NT2/D1 (cell line): ENCODE data around the gene CACNA1C.

ENCODE experiments used
- DNase-seq: peaks from one replicate; pipeline ENCODE4 v3.0.0-alpha.2; 2011; ENCODE audit warnings: low read depth, low spot score
- H3K27me3 ChIP-seq: 2 replicates; pipeline ENCODE4 v1.6.0; 2011; ENCODE audit warnings: mild to moderate bottlenecking; ENCODE audit not compliant: insufficient read length, insufficient read depth
- H3K36me3 ChIP-seq: 2 replicates; pipeline ENCODE4 v1.6.1; 2011; ENCODE audit warnings: mild to moderate bottlenecking, low read length, mixed read lengths; ENCODE audit not compliant: insufficient read depth, insufficient read length
- H3K4me1 ChIP-seq: 2 replicates; pipeline ENCODE4 v1.5.1; 2011; ENCODE audit not compliant: insufficient read depth, insufficient read length
- H3K4me3 ChIP-seq: 2 replicates; pipeline ENCODE4 v1.5.1; 2011; ENCODE audit warnings: low read depth; ENCODE audit not compliant: insufficient read length
- H3K9ac ChIP-seq: 2 replicates; pipeline ENCODE4 v1.6.0; 2011; ENCODE audit warnings: low read depth; ENCODE audit not compliant: insufficient read length
- H3K9me3 ChIP-seq: 2 replicates; pipeline ENCODE4 v1.5.1; 2011; ENCODE audit warnings: mild to moderate bottlenecking, low read length; ENCODE audit not compliant: insufficient read depth
- SUZ12 ChIP-seq: IDR thresholded peaks from 2 replicates; pipeline ENCODE4 v1.6.1; 2011; ENCODE audit not compliant: insufficient read length, insufficient read depth; ENCODE audit errors: extremely low read depth
- YY1 ChIP-seq: IDR thresholded peaks from 2 replicates; pipeline ENCODE4 v1.6.1; 2011; ENCODE audit not compliant: insufficient read length, insufficient read depth
- ZNF274 ChIP-seq: IDR thresholded peaks from 2 replicates; pipeline ENCODE4 v1.6.1; 2011; ENCODE audit warnings: mild to moderate bottlenecking, low read depth, low read length

CACNA1C gene

GRCh38 chr12:2185751-2186341 lies 133.1 kb downstream of the CACNA1C start:
- Histone ChIP-seq H3K4me3 (no peak overlapping the region), H3K9me3 (peaks cover 6% of the 10 kb centered on the region; the same call in 1 of the 2 replicates), H3K9ac (peak overlapping the region; percentile 4), H3K27me3 (no peaks in the 10 kb centered on the region), H3K36me3 (no peaks in the 10 kb centered on the region), H3K4me1 (peaks cover 23% of the 10 kb centered on the region)
- TF ChIP-seq ZNF274 (no peak), SUZ12 (no peak), YY1 (no peak)
- no peak for DNase-seq

- Histone ChIP-seq H3K4me1 (peaks cover 36% of the 10 kb centered on the region), H3K9me3 (peaks cover 6% of the 10 kb centered on the region; the same call in 1 of the 2 replicates), H3K36me3 (no peaks in the 10 kb centered on the region), H3K27me3 (no peaks in the 10 kb centered on the region), H3K9ac (no peak overlapping the region), H3K4me3 (no peak overlapping the region)
- TF ChIP-seq ZNF274 (no peak), YY1 (no peak), SUZ12 (no peak)
- DNase-seq: no peak
Observed at GRCh38 chr12:2187195-2187945, 134.6 kb downstream of the CACNA1C start.

- Histone ChIP-seq H3K4me1 (peaks cover 34% of the 10 kb centered on the region), H3K9ac (no peak overlapping the region), H3K4me3 (no peak overlapping the region), H3K36me3 (no peaks in the 10 kb centered on the region), H3K9me3 (peaks cover 6% of the 10 kb centered on the region; the same call in 1 of the 2 replicates), H3K27me3 (no peaks in the 10 kb centered on the region)
- TF ChIP-seq YY1 (no peak), SUZ12 (no peak), ZNF274 (no peak)
- no peak for DNase-seq
Observed at GRCh38 chr12:2190085-2190484, 137.3 kb downstream of the CACNA1C start.

GRCh38 chr12:2190896-2191533 lies 138.2 kb downstream of the CACNA1C start:
- no peak overlapping the region for H3K9ac ChIP-seq
- no peaks in the 10 kb centered on the region for H3K36me3 ChIP-seq
- no peak overlapping the region for H3K4me3 ChIP-seq
- H3K27me3 ChIP-seq: no peaks in the 10 kb centered on the region
- H3K4me1 ChIP-seq: peaks cover 33% of the 10 kb centered on the region
- TF ChIP-seq YY1 (no peak), ZNF274 (no peak), SUZ12 (no peak)
- no peak for DNase-seq
- H3K9me3 ChIP-seq: no peaks in the 10 kb centered on the region

- TF ChIP-seq YY1 (no peak), ZNF274 (no peak), SUZ12 (no peak)
- Histone ChIP-seq H3K9me3 (no peaks in the 10 kb centered on the region), H3K4me3 (no peak overlapping the region), H3K27me3 (no peaks in the 10 kb centered on the region), H3K9ac (peak overlapping the region; percentile 14), H3K4me1 (peaks cover 36% of the 10 kb centered on the region), H3K36me3 (no peaks in the 10 kb centered on the region)
- no peak for DNase-seq
Observed at GRCh38 chr12:2191534-2192153, 138.9 kb downstream of the CACNA1C start.

- Histone ChIP-seq H3K9ac (no peak overlapping the region), H3K4me1 (peaks cover 37% of the 10 kb centered on the region)
- no peak for TF ChIP-seq SUZ12
- TF ChIP-seq ZNF274: no peak
- no peak for TF ChIP-seq YY1
Observed at GRCh38 chr12:2192231-2192630, 139.4 kb downstream of the CACNA1C start.

GRCh38 chr12:2194060-2194459 lies 141.3 kb downstream of the CACNA1C start:
- Histone ChIP-seq H3K9ac (no peak overlapping the region), H3K9me3 (no peaks in the 10 kb centered on the region), H3K4me1 (peaks cover 32% of the 10 kb centered on the region), H3K36me3 (no peaks in the 10 kb centered on the region), H3K27me3 (no peaks in the 10 kb centered on the region), H3K4me3 (no peak overlapping the region)
- no peak for DNase-seq
- TF ChIP-seq YY1 (no peak), ZNF274 (no peak), SUZ12 (no peak)

More at GRCh38 chr12:2192231-2192630, 139.4 kb downstream of the CACNA1C start:
- H3K36me3 ChIP-seq: no peaks in the 10 kb centered on the region
- DNase-seq: no peak
- no peaks in the 10 kb centered on the region for H3K27me3 ChIP-seq
- H3K9me3 ChIP-seq: no peaks in the 10 kb centered on the region
- no peak overlapping the region for H3K4me3 ChIP-seq
